Measurements from ENCODE around the gene KCNN3.

Gene KCNN3

DNA sequence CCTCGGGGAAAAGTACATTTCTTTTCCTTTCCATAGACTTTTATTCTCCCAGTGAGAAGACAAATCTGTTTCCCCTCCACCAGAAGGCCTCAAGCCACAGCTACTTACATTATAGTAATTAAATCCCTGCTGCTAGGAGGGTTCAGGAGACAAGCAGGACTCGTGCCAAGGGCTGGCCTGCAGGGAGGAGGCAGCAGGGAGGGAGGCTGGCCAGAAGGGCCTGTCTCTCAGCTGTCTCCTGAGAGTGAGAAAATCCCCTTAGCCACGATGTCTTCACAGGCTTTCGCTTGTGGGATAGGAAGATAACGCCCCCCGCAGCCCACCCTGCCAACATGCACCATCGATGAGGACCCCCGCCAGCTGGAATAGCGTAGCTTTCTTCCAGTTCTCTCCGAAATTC is 14.0 kb downstream of the KCNN3 start:
- TF ChIP-seq, protein P1, sequence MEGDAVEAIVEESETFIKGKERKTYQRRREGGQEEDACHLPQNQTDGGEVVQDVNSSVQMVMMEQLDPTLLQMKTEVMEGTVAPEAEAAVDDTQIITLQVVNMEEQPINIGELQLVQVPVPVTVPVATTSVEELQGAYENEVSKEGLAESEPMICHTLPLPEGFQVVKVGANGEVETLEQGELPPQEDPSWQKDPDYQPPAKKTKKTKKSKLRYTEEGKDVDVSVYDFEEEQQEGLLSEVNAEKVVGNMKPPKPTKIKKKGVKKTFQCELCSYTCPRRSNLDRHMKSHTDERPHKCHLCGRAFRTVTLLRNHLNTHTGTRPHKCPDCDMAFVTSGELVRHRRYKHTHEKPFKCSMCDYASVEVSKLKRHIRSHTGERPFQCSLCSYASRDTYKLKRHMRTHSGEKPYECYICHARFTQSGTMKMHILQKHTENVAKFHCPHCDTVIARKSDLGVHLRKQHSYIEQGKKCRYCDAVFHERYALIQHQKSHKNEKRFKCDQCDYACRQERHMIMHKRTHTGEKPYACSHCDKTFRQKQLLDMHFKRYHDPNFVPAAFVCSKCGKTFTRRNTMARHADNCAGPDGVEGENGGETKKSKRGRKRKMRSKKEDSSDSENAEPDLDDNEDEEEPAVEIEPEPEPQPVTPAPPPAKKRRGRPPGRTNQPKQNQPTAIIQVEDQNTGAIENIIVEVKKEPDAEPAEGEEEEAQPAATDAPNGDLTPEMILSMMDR (IDR thresholded peaks at IDR 0.05; ENCODE audit: borderline replicate concordance, insufficient read depth, low read depth, low read length) = 0 out of 2 replicates have a peak, but pooled peaks have one; percentile 3
- H3K4me3 ChIP-seq (ENCODE audit: low read depth, low read length) = no peak overlapping the region

DNA sequence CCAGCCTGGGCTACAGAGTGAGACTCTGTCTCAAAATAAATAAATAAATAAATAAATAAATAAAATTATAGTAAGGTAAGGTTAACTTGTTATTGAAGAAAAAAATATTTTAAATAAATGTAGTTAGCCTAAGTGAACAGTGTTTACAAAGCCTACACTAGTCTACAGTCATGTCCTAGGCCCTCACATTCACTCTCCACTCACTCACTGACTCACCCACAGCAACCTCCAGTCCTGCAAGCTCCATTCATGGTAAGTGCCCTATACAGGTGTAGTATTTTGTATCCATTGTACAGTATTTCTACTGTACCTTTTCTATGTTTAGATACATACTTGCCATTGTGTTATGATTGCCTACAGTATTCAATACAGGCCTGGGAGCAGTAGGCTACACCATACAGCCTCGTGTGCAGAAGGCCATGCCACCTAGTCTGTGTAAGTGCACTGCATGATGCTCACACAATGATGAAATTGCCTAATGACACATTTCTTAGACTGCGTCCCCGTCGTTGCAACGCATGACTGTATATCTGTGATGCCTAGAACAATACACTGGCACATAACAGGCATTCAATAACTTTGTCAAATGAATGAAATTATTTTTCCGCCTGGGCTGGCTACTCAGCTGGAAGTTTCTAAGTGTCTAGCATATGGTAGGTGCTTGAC is 14.8 kb downstream of the KCNN3 start:
- no peak overlapping the region for H3K4me3 ChIP-seq (ENCODE audit: low read depth, low read length)
- TF ChIP-seq, protein P1 (IDR thresholded peaks at IDR 0.05; ENCODE audit: borderline replicate concordance, insufficient read depth, low read depth, low read length) = no peak

DNA sequence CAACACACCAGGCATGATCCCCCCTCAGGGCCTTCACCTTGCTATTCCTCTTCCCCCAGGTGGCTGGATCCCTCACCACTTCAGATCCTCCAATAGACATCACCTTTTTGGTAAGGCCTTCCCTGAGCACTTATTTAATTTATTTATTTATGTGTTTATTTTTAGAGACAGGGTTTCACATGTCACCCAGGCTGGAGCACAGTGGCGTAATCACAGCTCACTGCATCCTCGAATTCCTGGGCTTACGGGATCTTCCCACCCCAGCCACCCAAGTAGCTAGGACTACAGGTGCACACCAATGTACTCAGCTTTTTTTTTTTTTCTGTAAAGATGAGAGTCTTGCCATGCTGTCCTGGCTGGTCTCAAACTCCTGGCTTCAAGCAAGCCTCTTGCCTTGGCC is 17.2 kb downstream of the KCNN3 start:
- H3K4me3 ChIP-seq (ENCODE audit: low read depth, low read length) = no peak overlapping the region
- TF ChIP-seq, protein P1 (IDR thresholded peaks at IDR 0.05; ENCODE audit: borderline replicate concordance, insufficient read depth, low read depth, low read length) = no peak

DNA sequence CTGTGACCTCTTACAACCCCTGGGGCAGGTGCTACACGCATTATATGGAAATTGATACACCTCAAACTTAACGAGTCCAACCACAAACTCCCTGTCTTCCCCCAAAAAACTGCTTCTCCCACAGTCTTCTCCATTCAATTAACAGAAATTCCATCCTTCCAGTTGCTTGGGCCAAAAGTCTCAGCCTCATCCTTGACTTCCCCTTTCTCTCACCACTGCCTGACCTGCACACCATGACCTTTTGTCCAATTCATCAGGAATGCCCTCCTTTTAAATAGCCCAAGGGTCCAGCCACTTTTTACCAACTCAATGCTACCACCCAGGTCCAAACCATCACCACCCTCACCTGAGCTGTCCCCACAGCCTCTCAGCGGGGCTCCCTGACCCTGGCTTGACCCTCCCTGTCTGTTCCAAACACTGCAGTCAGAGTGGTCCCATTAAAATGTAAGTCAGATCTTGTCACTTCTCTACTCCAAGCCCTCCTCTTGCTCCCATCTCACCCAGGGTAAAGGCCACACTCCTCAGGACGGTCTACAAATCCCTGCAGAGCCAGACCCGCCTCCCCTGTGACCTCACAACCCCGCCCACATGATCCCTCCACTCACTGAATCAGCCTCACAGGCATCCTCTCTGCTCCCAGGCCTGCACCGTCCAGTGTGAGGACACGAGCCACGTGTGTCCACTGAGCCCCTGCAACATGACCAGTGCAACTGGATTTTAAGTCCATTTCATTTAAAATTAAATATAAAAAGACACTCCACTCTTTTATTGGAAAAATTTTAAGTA is 18.5 kb downstream of the KCNN3 start:
- TF ChIP-seq, protein P1 (IDR thresholded peaks at IDR 0.05; ENCODE audit: borderline replicate concordance, insufficient read depth, low read depth, low read length) = no peak

DNA sequence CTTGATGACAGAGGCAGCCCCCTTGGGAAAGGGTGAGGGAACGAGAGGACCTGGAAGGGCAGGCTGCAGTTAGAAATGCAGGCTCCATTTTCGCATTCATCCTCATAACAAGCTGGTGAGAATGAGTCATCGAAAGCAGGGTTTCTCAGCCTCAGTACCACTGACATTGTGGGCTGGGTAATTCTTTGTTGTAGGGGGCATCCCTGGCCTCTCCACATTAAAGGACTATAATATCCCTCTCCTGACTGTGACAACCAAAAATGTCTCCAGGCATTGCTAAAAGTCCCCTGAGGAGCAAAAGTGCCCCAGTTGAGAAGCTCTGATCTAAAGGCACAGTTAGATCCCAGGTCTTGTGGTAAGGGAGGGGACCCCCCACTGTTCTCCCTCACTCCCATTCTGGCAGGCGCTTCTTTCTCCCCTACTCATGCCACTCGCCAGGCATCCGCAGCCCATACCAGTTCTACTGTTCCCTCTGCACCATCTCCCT is 20.4 kb downstream of the KCNN3 start:
- H3K4me3 ChIP-seq (ENCODE audit: low read depth, low read length) = no peak overlapping the region
- TF ChIP-seq, protein P1 (IDR thresholded peaks at IDR 0.05; ENCODE audit: borderline replicate concordance, insufficient read depth, low read depth, low read length) = no peak

More for the DNA sequence above, 18.5 kb downstream of the KCNN3 start:
- no peak overlapping the region for H3K4me3 ChIP-seq (ENCODE audit: low read depth, low read length)

DNA sequence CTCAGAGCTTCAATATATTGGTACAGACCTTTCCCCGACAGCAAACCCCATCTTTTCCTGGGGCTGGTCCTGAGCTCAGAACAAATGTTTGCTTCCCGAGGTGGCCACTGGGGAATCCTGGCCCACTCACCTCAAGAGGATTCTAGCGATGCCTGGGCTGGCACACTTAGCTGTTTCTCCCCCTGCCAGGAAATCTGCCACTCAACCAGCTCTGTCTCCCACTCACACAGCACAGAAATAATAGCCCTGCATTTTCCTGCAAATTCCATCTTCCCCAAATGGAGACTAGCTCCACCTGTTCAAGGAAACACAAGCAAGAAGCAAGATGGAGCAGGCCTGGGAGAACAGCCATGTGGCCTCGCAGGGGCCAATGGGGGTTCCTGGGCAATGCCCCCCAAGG is 21.1 kb downstream of the KCNN3 start:
- peak overlapping the region; percentile 2 for H3K4me3 ChIP-seq (ENCODE audit: low read depth, low read length)
- TF ChIP-seq, protein P1 (IDR thresholded peaks at IDR 0.05; ENCODE audit: borderline replicate concordance, insufficient read depth, low read depth, low read length) = no peak

Measured in GM12875 (cell line).